Glutamatergic neuron (in vitro differentiated cells): ENCODE data around the gene GNB3. TPM values are rescaled to one million over a fixed set of nuclear protein-coding genes. Genes with fewer than 3 reads are reported as not detected.

Experiments
- DNase-seq: peaks from one replicate; pipeline ENCODE4 v3.0.0; 2022
- H3K27ac Mint-ChIP-seq: one replicate; pipeline ENCODE4 v1.8.0; 2020; ENCODE audit warnings: mild to moderate bottlenecking, mixed read lengths, inconsistent platforms; ENCODE audit not compliant: unreplicated experiment
- H3K27me3 Mint-ChIP-seq: one replicate; pipeline ENCODE4 v1.8.0; 2020; ENCODE audit warnings: mild to moderate bottlenecking, moderate library complexity, mixed read lengths, inconsistent platforms; ENCODE audit not compliant: unreplicated experiment
- H3K36me3 Mint-ChIP-seq: one replicate; pipeline ENCODE4 v1.8.0; 2020; ENCODE audit warnings: mild to moderate bottlenecking, mixed read lengths, inconsistent platforms; ENCODE audit not compliant: unreplicated experiment
- H3K4me1 Mint-ChIP-seq: one replicate; pipeline ENCODE4 v1.8.0; 2020; ENCODE audit warnings: mild to moderate bottlenecking, low read depth, mixed read lengths, inconsistent platforms; ENCODE audit not compliant: unreplicated experiment
- H3K4me3 Mint-ChIP-seq: one replicate; pipeline ENCODE4 v1.8.0; 2020; ENCODE audit warnings: mild to moderate bottlenecking, mixed read lengths, inconsistent platforms; ENCODE audit not compliant: unreplicated experiment
- H3K9me3 Mint-ChIP-seq: one replicate; pipeline ENCODE4 v1.8.0; 2020; ENCODE audit warnings: mild to moderate bottlenecking, moderate library complexity, mixed read lengths, inconsistent platforms; ENCODE audit not compliant: unreplicated experiment
- CTCF ChIP-seq: fragments of 200-600 bp; sonication (generic); IDR thresholded peaks from one replicate; pipeline ENCODE4 v1.5.0; 2021; ENCODE audit not compliant: partially characterized antibody, unreplicated experiment
- total RNA-seq: library from RNA; stranded (reverse); fragmentation: NEBNext Ultra II Directional; extraction: Animal tissue kit (Norgen Biotek cat#: 25700); gene quantifications from one replicate; pipeline ENCODE4 v1.2.1, GENCODE V29; 2021; ENCODE audit not compliant: unreplicated experiment

GNB3 gene
- total RNA-seq, 1 donor from 2014 or later = 45.7 TPM

GRCh38 chr12:6799147-6799546 is 41.6 kb upstream of the GNB3 start:
- no peak overlapping the region for H3K4me3 Mint-ChIP-seq
- peaks cover 5% of the 10 kb centered on the region for H3K4me1 Mint-ChIP-seq
- no peak for TF ChIP-seq CTCF
- no peak for DNase-seq
- H3K27ac Mint-ChIP-seq = no peak overlapping the region
- peaks cover 2% of the 10 kb centered on the region for H3K36me3 Mint-ChIP-seq
- peaks cover 1% of the 10 kb centered on the region for H3K9me3 Mint-ChIP-seq
- peaks cover 5% of the 10 kb centered on the region for H3K27me3 Mint-ChIP-seq

GRCh38 chr12:6807170-6807569 is 33.6 kb upstream of the GNB3 start:
- H3K9me3 Mint-ChIP-seq = peaks cover 2% of the 10 kb centered on the region
- no peak overlapping the region for H3K4me3 Mint-ChIP-seq
- no peaks in the 10 kb centered on the region for H3K4me1 Mint-ChIP-seq
- H3K27me3 Mint-ChIP-seq = no peaks in the 10 kb centered on the region
- no peak for DNase-seq
- no peak for TF ChIP-seq CTCF
- peaks cover 5% of the 10 kb centered on the region for H3K36me3 Mint-ChIP-seq
- no peak overlapping the region for H3K27ac Mint-ChIP-seq

- Mint-ChIP-seq H3K27me3 (no peaks in the 10 kb centered on the region), H3K36me3 (peaks cover 3% of the 10 kb centered on the region), H3K4me1 (no peaks in the 10 kb centered on the region), H3K9me3 (peaks cover 2% of the 10 kb centered on the region), H3K27ac (no peak overlapping the region), H3K4me3 (no peak overlapping the region)
- DNase-seq = no peak
- TF ChIP-seq CTCF = no peak
Measured at GRCh38 chr12:6809056-6809455, 31.7 kb upstream of the GNB3 start.

- H3K9me3 Mint-ChIP-seq = no peaks in the 10 kb centered on the region
- no peak for DNase-seq
- H3K36me3 Mint-ChIP-seq = no peaks in the 10 kb centered on the region
- no peak overlapping the region for H3K27ac Mint-ChIP-seq
- no peaks in the 10 kb centered on the region for H3K27me3 Mint-ChIP-seq
- H3K4me3 Mint-ChIP-seq = no peak overlapping the region
- no peak for TF ChIP-seq CTCF
- no peaks in the 10 kb centered on the region for H3K4me1 Mint-ChIP-seq
Measured at GRCh38 chr12:6810758-6811157, 30.0 kb upstream of the GNB3 start.

GRCh38 chr12:6813363-6813762 is 27.4 kb upstream of the GNB3 start:
- no peak for DNase-seq
- TF ChIP-seq CTCF = no peak
- H3K9me3 Mint-ChIP-seq = peaks cover 8% of the 10 kb centered on the region
- H3K27ac Mint-ChIP-seq = no peak overlapping the region
- peaks cover 4% of the 10 kb centered on the region for H3K4me1 Mint-ChIP-seq
- H3K4me3 Mint-ChIP-seq = no peak overlapping the region
- H3K36me3 Mint-ChIP-seq = no peaks in the 10 kb centered on the region
- peaks cover 6% of the 10 kb centered on the region for H3K27me3 Mint-ChIP-seq
